H9 (cell line): ENCODE data around the gene NUP133. TPM values are rescaled to one million over a fixed set of nuclear protein-coding genes. Genes with fewer than 3 reads are reported as not detected.

Experiments used
- DNase-seq: peaks from one replicate; pipeline ENCODE4 v3.0.0-alpha.2; 2017
- H2AFZ ChIP-seq: one replicate; pipeline ENCODE4 v1.6.1; 2013; ENCODE audit warnings: mild to moderate bottlenecking, low read length, control low read depth, moderate library complexity
- H2AK5ac ChIP-seq: 2 replicates; pipeline ENCODE4 v1.6.1; 2013; ENCODE audit warnings: low read length, control low read depth, mixed read lengths; ENCODE audit not compliant: insufficient read length
- H2BK120ac ChIP-seq: one replicate; pipeline ENCODE4 v1.6.1; 2013; ENCODE audit warnings: low read depth, mild to moderate bottlenecking, low read length, control low read depth, inconsistent platforms; ENCODE audit not compliant: poor library complexity, severe bottlenecking
- H2BK12ac ChIP-seq: 2 replicates; pipeline ENCODE4 v1.6.1; 2013; ENCODE audit warnings: low read length, control low read depth, mixed read lengths, low read depth; ENCODE audit not compliant: insufficient read length
- H2BK15ac ChIP-seq: 2 replicates; pipeline ENCODE4 v1.6.1; 2013; ENCODE audit warnings: low read depth, low read length, control low read depth
- H2BK20ac ChIP-seq: one replicate; pipeline ENCODE4 v1.6.1; 2013; ENCODE audit warnings: low read depth, mild to moderate bottlenecking, low read length, control low read depth, inconsistent platforms; ENCODE audit not compliant: poor library complexity, severe bottlenecking
- H2BK5ac ChIP-seq: 2 replicates; pipeline ENCODE4 v1.6.1; 2013; ENCODE audit warnings: low read length, control low read depth, mixed read lengths; ENCODE audit not compliant: insufficient read length
- H3K14ac ChIP-seq: 2 replicates; pipeline ENCODE4 v1.6.1; 2013; ENCODE audit warnings: low read length, control low read depth; ENCODE audit not compliant: insufficient read depth
- H3K18ac ChIP-seq: 2 replicates; pipeline ENCODE4 v1.6.1; 2013; ENCODE audit warnings: low read depth, mild to moderate bottlenecking, mixed read lengths, low read length, control low read depth; ENCODE audit not compliant: insufficient read length
- H3K23ac ChIP-seq: 2 replicates; pipeline ENCODE4 v1.6.1; 2013; ENCODE audit warnings: low read length, control low read depth, mixed read lengths, low read depth; ENCODE audit not compliant: insufficient read length
- H3K23me2 ChIP-seq: 2 replicates; pipeline ENCODE4 v1.6.1; 2013; ENCODE audit warnings: low read depth, mild to moderate bottlenecking, mixed read lengths, low read length, control low read depth; ENCODE audit not compliant: insufficient read length, poor library complexity, severe bottlenecking
- H3K27ac ChIP-seq: 2 replicates; pipeline ENCODE4 v1.5.1; 2013; ENCODE audit warnings: low read length, control low read depth, mixed read lengths, low read depth; ENCODE audit not compliant: insufficient read length
- H3K27me3 ChIP-seq: 2 replicates; pipeline ENCODE4 v1.6.1; 2013; ENCODE audit warnings: low read length, control low read depth, inconsistent platforms; ENCODE audit not compliant: insufficient read depth
- H3K4ac ChIP-seq: 2 replicates; pipeline ENCODE4 v1.6.1; 2013; ENCODE audit warnings: low read depth, mild to moderate bottlenecking, control low read depth, inconsistent platforms, low read length, moderate library complexity
- H3K4me1 ChIP-seq: 2 replicates; pipeline ENCODE4 v1.6.1; 2013; ENCODE audit warnings: low read length, control low read depth, inconsistent platforms; ENCODE audit not compliant: insufficient read depth
- H3K4me2 ChIP-seq: 2 replicates; pipeline ENCODE4 v1.6.1; 2013; ENCODE audit warnings: low read length, control low read depth, mixed read lengths; ENCODE audit not compliant: insufficient read length, insufficient read depth
- H3K56ac ChIP-seq: 2 replicates; pipeline ENCODE4 v1.6.1; 2013; ENCODE audit warnings: low read depth, mild to moderate bottlenecking, mixed read lengths, low read length, control low read depth; ENCODE audit not compliant: insufficient read length
- H3K79me1 ChIP-seq: 2 replicates; pipeline ENCODE4 v1.6.1; 2013; ENCODE audit warnings: low read depth, mild to moderate bottlenecking, moderate library complexity, low read length, control low read depth, inconsistent platforms; ENCODE audit not compliant: insufficient read depth, poor library complexity, severe bottlenecking
- H3K79me2 ChIP-seq: 2 replicates; pipeline ENCODE4 v1.6.1; 2013; ENCODE audit warnings: low read length, control low read depth, inconsistent platforms; ENCODE audit not compliant: insufficient read depth
- H3K9ac ChIP-seq: 2 replicates; pipeline ENCODE4 v1.6.1; 2013; ENCODE audit warnings: low read length, control low read depth, mixed read lengths; ENCODE audit not compliant: insufficient read length; ENCODE audit errors: extremely low read depth
- H3K9me3 ChIP-seq: one replicate; pipeline ENCODE4 v1.6.1; 2013; ENCODE audit warnings: low read depth, low read length, inconsistent platforms; ENCODE audit not compliant: control insufficient read depth
- H3T11ph ChIP-seq: one replicate; pipeline ENCODE4 v1.6.1; 2013; ENCODE audit warnings: mild to moderate bottlenecking, low read length, control low read depth, inconsistent platforms
- H4K20me1 ChIP-seq: one replicate; pipeline ENCODE4 v1.6.1; 2013; ENCODE audit not compliant: control insufficient read depth, insufficient read length, insufficient read depth
- H4K5ac ChIP-seq: 2 replicates; pipeline ENCODE4 v1.6.1; 2013; ENCODE audit warnings: low read depth, mild to moderate bottlenecking, mixed read lengths, low read length, control low read depth; ENCODE audit not compliant: insufficient read length
- H4K8ac ChIP-seq: replicated peaks from 2 replicates; pipeline ENCODE4 v1.6.1; 2013; ENCODE audit warnings: low read length, control low read depth, mixed read lengths, low read depth; ENCODE audit not compliant: insufficient read length
- H4K91ac ChIP-seq: 2 replicates; pipeline ENCODE4 v1.6.1; 2013; ENCODE audit warnings: low read depth, mild to moderate bottlenecking, moderate library complexity, mixed read lengths, low read length, control low read depth; ENCODE audit not compliant: insufficient read length
- H3K27ac Mint-ChIP-seq, 3 experiments: 2 replicates in 2 of 3; 3 replicates in 1 of 3; pipeline ENCODE4 v1.8.0; 2020 to 2021; ENCODE audit warnings: mixed read lengths in 3 of 3, mild to moderate bottlenecking in 1 of 3, moderate library complexity in 1 of 3
- H3K27me3 Mint-ChIP-seq: 2 replicates; pipeline ENCODE4 v1.8.0; 2021; ENCODE audit warnings: low read depth, mild to moderate bottlenecking, moderate library complexity, mixed read lengths
- H3K36me3 Mint-ChIP-seq, 3 experiments: 2 replicates in 2 of 3; 3 replicates in 1 of 3; pipeline ENCODE4 v1.8.0; 2020 to 2021; ENCODE audit warnings: low read depth in 3 of 3, mixed read lengths in 3 of 3; ENCODE audit not compliant: insufficient read depth in 1 of 3
- H3K4me1 Mint-ChIP-seq, 2 experiments: 2 replicates each; pipeline ENCODE4 v1.8.0; 2020; ENCODE audit warnings: mixed read lengths in 2 of 2
- H3K4me3 Mint-ChIP-seq, 2 experiments: 2 replicates in 1 of 2; 3 replicates in 1 of 2; pipeline ENCODE4 v1.8.0; 2020 to 2021; ENCODE audit warnings: mild to moderate bottlenecking in 2 of 2, mixed read lengths in 2 of 2, moderate library complexity in 1 of 2
- H3K9me3 Mint-ChIP-seq, 2 experiments: 2 replicates in 1 of 2; 3 replicates in 1 of 2; pipeline ENCODE4 v1.8.0; 2020; ENCODE audit warnings: mild to moderate bottlenecking in 2 of 2, mixed read lengths in 2 of 2, moderate library complexity in 1 of 2
- WGBS: extraction: QIAGEN DNeasy Blood & Tissue Kit; methylation state at CpG from one replicate; pipeline ENCODE4 v1.1.7; 2013; ENCODE audit warnings: missing lambda C conversion rate, low lambda C conversion rate, mixed read lengths; ENCODE audit not compliant: insufficient read length; ENCODE audit errors: extremely low coverage; 5-methylcytosine and 5-hydroxymethylcytosine counted together
- total RNA-seq: library from RNA; stranded (reverse); gene quantifications from 2 replicates; pipeline ENCODE4 v1.2.1, GENCODE V29; 2021
- TF ChIP-seq, protein P1 (sequence below): fragments of 200-600 bp; sonication (generic); conservative IDR thresholded peaks from 3 replicates; pipeline ENCODE4 v1.8.0; 2021; ENCODE audit warnings: antibody characterized with exemption, mild to moderate bottlenecking

The NUP133 gene
- total RNA-seq, 1 experiment from 2014 or later, result 71.3 TPM

DNA sequence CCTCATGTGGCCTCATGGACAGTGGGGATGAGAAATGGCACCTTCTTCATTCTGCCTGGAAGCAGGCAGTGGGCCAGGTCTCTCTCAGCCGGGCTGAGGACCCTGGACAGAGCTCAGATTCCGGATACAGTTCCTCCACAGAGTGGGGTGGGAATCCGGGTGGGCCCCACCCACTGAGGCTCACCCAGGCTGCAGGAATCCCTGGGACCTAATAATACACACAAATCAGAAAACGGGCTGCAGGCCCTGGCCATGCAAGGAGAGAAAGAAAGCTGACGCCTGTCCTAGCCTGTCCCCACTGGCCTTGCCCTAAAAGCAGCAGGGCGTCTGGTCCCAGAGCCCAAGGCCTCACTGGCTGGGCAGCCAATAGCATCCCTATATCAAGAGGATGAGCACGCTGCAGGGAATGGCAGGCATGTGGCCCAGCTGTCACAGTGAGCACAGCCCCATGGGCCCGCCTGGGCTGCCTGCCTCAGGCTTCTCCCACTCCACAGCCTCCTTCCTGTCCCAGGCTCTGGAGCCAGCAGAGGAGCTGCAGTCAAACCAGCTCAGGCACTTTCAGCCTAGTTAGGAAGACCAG is 99.6 kb downstream of the NUP133 start:
- Histone ChIP-seq H2AFZ (no peak overlapping the region), H3T11ph (no peak overlapping the region), H3K4me2 (no peak overlapping the region)

More for the DNA sequence above, 99.6 kb downstream of the NUP133 start:
- Histone ChIP-seq H3K27me3 (peaks cover 7% of the 10 kb centered on the region; the same call in 1 of the 2 replicates), H4K5ac (no peak overlapping the region), H2AK5ac (no peak overlapping the region), H3K14ac (no peak overlapping the region), H2BK12ac (no peak overlapping the region), H3K18ac (no peak overlapping the region), H3K56ac (no peak overlapping the region), H3K79me1 (no peaks in the 10 kb centered on the region), H3K9ac (no peak overlapping the region), H4K8ac (no peak overlapping the region), H4K91ac (no peak overlapping the region), H3K4me1 (peaks cover 16% of the 10 kb centered on the region; the same call in 1 of the 2 replicates), H3K4ac (no peak overlapping the region), H3K23me2 (peaks cover 14% of the 10 kb centered on the region), H3K79me2 (no peaks in the 10 kb centered on the region), H3K9me3 (no peaks in the 10 kb centered on the region), H2BK5ac (no peak overlapping the region), H3K27ac (no peak overlapping the region), H3K23ac (no peak overlapping the region), H2BK120ac (no peak overlapping the region), H2BK20ac (no peak overlapping the region), H2BK15ac (no peak overlapping the region), H4K20me1 (no peaks in the 10 kb centered on the region)
- H3K4me3 Mint-ChIP-seq, result peak overlapping the region in 1 of 2 experiments; percentile 86; a peak in 1 of 5 replicates
- H3K4me1 Mint-ChIP-seq, result peaks cover 30 to 54% of the 10 kb centered on the region in 2 experiments
- no peak overlapping the region for H3K27ac Mint-ChIP-seq
- H3K9me3 Mint-ChIP-seq, result peaks cover 0 to 1% of the 10 kb centered on the region in 2 experiments; a peak in 2 of 5 replicates
- H3K36me3 Mint-ChIP-seq, result peaks cover 0 to 1% (median 0%) of the 10 kb centered on the region in 3 experiments; a peak in 3 of 7 replicates
- peaks cover 81% of the 10 kb centered on the region for H3K27me3 Mint-ChIP-seq
- no CpG with 5 or more reads among the region's 8 CpGs for WGBS
- peak; percentile 71 for DNase-seq
- TF ChIP-seq, protein P1, sequence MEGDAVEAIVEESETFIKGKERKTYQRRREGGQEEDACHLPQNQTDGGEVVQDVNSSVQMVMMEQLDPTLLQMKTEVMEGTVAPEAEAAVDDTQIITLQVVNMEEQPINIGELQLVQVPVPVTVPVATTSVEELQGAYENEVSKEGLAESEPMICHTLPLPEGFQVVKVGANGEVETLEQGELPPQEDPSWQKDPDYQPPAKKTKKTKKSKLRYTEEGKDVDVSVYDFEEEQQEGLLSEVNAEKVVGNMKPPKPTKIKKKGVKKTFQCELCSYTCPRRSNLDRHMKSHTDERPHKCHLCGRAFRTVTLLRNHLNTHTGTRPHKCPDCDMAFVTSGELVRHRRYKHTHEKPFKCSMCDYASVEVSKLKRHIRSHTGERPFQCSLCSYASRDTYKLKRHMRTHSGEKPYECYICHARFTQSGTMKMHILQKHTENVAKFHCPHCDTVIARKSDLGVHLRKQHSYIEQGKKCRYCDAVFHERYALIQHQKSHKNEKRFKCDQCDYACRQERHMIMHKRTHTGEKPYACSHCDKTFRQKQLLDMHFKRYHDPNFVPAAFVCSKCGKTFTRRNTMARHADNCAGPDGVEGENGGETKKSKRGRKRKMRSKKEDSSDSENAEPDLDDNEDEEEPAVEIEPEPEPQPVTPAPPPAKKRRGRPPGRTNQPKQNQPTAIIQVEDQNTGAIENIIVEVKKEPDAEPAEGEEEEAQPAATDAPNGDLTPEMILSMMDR, result no peak
